ENCODE data around the gene CLMP.

GRCh38 chr11:123221096-123221561, 26.1 kb upstream of the CLMP start:
- TF ChIP-seq CTCF (optimal IDR thresholded peaks at IDR 0.05 in 1 of 3, IDR thresholded peaks at IDR 0.05 in 1 of 3, conservative IDR thresholded peaks at IDR 0.05 in 1 of 3; ENCODE audit: extremely low read depth in 1 of 3, insufficient read depth in 2 of 3, low read length in 3 of 3) (no peak), EZH2 (IDR thresholded peaks at IDR 0.05; ENCODE audit: low read length) (no peak)

Measured in keratinocyte (primary cell).